HG02981 (cell line): ENCODE data around the gene RAD51B.

Experiments
- ATAC-seq: cut with Tn5 transposase; IDR thresholded peaks from one replicate; pipeline ENCODE4 v1.9.1; 2021; ENCODE audit warnings: mild to moderate bottlenecking, moderate library complexity; ENCODE audit not compliant: unreplicated experiment

The RAD51B gene

DNA sequence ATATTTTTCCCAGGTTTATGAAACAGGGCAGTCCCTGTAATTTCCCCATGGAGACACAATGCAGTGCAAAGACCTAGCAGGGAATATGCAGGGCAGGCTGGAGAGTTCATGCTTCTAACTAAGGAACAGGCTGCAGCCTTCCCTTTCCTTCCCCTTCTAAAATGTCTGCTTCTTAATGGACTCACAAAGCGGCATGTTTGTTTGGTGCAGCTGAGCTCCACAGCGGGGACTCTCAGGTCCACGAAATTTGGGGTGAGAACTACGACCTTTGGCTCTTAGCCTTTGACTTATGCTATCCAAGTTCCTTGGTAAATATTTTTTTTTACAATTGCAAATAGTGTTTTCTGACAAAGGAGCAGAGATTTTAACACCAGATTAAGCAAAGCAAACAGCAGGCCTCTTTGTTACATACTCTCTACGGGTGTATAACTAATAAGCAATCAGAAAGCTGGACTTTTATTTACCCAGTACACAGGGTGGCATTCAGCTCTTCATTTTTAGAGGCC lies 649.7 kb downstream of the RAD51B start:
- ATAC-seq: no peak

DNA sequence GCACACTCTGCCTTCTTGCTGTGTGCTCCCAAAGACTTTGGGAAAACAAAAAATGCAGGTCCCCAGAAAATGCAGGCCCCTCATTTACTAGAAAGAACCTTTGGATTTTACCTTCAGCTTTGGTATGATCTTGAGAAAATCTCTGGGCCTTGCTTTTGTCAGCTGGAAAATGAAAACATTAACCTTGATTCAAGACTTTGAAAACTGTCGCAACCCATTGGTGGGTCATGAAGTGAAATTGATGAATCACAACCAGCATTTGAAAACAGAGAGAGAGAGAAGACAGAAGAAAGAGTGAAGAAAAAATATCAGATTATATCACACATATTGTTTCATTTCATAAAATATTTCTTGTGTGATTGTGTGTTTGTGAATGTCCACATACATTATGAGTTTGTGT lies 650.8 kb downstream of the RAD51B start:
- ATAC-seq: no peak

DNA sequence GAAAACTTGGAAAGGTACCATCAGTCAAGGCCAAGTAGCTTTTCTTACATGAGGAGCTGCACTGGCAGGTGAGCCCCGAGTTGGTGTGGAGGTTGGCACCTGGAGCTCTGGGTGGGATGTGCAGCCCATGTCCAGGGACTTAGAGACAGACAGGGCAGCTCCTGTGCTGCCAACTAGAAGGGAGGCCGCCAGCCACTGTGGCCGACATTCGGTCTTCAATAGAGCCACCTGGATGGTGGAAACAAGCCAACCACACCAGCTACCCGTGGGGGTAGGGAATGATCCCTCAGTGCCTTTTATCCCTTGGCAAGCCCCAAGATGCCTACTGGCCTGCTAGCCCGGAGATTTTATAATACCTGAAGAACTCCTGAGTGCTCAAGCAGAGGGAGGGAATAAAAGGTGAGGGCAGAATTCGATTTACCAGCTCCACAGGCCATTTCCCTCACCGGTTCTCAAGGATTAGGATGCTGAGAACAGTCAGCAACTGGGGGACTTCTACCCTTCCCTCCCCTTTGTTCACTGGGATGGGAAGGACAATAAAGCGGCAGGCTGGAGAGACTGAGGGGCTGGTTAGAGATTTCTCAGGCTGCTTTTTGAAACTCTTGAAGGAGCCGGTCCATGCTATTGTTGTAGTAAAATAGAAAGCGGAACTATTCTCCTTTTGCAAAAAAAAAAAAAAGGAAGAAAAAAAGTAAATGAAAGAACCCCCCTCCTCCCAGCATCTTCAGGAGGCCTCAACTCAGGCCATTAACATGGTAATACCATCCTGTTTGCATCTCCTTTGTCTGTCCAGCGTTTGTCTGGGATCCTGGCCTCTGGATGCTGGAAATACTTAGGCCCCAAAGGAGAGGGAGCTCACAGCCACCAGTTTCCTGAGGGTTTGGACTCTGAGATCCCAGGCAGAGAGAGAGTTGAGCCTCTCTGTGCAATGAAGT lies 651.7 kb downstream of the RAD51B start:
- ATAC-seq: peak; percentile 43

DNA sequence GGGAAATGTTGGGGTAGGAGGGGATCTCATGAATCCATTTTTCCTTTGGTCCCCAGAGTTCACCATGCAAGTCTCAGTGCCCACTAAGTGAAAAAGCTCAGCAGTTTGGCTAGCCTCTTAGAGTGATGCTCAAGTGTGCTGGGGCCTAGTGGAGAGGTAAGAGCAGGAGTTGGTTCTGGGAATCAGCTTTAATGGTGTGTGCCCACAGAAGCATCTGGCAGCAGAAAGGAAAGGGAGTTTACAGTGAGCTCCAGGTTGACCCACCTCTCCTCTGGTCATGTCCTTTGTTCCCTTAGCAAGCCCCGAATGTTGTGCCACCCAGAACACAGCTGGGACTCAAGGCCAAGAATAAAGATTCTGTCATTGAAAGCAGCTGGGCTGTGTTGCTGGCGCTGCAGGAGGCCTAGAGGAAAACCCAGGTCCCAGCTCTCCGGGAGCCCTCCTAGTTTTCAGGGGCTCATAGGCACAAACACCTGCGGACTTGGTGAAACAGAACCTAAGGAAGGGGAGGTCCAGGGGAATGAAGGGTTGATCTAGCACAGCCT lies 652.5 kb downstream of the RAD51B start:
- no peak for ATAC-seq

DNA sequence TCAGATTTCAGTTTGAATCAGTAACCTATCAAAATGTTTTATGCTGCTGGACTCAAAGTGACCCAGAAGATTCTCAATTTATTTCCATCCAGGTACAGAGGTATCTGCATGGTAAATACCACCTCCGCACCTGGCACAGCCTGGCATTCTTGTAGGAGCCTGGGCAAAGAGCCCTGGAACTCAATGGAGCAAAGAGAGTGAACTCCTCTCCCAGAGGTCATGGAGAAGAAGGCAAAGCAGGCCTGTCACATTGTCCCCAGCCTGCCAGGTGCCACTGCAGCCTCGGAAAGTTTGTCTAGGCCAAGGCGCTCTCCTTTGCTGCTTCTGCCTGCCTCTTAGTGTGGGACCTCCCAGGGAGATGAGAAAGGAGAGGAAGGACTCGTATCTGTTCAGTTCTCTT lies 653.5 kb downstream of the RAD51B start:
- ATAC-seq: no peak

DNA sequence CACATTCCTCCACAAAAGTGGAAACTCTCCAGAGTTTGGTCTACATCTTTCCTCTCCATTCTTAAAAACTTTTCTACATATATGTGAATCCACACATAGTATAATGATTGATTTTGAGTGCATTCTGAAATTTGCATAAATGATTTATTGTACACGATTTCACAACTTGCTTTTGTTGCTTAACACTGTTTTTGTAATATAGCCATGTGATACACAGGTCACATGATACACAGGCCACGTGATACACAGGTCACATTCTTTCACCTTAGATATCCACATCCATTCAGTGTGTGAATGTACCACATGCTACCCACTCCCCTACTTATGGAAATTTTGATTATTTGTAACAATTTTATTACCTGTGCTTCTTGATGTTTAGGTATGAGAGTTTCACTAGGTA lies 654.2 kb downstream of the RAD51B start:
- no peak for ATAC-seq

DNA sequence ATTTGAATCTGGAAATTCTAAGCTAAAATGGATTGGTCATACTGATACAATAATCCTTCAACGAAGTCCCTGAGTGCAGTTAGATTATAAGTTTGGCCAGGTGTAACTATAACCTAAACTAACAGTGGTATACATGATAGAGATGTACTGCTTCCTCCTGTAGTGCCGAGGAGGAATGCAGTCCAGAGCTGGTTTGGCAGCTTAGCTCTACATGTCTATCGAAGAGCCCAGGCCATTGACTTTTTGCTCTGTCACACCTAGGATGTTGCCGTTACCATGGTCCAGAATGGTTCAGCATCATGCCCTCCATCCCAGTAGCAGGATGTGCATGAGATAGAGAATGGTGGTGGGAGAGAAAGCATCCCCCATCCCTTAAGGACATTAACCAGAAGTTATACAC lies 655.2 kb downstream of the RAD51B start:
- no peak for ATAC-seq

DNA sequence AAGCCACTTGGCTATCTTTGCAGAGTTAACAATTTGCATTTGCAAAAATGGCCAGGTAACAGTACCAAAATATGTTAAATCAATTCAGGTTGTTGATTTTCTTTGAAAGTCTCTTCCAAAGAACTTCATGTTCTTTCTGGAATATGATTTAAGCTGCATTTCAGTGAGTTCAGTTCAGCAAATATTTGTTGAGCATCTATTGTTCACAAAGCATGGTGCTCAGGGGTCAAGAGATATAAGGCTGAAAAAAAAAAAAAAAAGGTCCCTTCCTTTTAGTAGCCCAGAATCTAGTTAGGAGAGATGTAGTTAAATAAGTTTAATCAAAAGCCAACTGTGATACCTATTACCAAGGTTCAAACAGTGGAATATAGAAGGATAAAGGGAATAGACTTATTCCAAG lies 656.2 kb downstream of the RAD51B start:
- ATAC-seq: no peak

DNA sequence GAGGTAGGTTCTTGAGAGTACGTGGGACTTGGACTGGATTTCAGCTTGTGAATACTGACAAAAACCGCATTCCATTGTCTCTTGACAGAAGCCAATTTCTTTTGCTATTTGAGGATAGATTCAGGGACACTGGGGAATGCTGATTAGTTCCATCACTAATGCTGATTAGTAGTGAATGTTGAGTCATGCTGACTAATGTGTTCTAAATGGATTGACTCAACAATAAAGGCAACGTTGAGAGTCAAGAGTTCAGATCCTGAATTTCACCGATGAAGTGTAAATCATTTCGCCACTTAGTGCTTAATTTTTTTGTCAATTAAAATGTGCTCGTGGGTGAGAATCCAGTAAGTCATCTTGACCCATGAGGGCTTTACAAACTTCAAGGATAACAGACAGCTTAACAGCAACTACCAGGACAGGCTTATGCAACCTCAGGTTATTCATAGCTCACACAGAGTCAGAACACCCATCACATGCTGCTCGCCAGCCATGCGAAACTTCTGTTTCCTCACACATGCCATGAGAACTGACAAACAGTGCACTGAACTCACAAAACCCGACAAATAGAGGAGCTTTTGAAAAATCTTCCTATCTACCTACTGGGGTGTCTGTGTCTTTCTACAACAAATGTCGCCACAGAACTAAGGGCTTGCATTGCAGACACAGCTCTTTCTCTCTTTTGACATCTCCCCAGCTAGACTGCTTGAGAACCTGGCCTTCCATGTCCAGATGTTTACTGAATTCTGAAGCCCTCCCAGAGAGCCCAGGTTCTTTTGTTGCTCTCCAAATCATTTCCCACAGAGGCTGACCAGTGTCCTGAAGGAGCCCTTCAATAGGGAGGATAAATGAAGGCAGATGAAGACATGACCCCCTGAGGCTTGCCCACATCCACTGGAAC lies 656.9 kb downstream of the RAD51B start:
- ATAC-seq: peak; percentile 81

DNA sequence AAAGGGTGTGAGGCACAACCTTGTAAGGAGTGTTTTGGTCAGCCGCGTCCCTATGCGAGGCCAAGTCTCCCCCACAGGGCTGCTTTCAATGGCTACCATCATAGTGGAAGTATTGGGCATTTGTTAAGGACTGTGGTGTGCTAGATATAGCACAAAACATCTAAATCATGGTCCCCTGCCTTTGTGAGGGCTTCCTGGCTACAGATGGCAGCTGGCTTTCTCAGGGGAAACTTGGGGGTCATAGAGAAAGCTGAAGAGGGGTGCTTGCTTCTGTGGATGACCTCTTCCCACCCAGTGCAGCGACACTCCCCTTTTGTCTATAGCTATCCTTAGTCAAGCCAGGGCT lies 657.5 kb downstream of the RAD51B start:
- ATAC-seq: no peak

DNA sequence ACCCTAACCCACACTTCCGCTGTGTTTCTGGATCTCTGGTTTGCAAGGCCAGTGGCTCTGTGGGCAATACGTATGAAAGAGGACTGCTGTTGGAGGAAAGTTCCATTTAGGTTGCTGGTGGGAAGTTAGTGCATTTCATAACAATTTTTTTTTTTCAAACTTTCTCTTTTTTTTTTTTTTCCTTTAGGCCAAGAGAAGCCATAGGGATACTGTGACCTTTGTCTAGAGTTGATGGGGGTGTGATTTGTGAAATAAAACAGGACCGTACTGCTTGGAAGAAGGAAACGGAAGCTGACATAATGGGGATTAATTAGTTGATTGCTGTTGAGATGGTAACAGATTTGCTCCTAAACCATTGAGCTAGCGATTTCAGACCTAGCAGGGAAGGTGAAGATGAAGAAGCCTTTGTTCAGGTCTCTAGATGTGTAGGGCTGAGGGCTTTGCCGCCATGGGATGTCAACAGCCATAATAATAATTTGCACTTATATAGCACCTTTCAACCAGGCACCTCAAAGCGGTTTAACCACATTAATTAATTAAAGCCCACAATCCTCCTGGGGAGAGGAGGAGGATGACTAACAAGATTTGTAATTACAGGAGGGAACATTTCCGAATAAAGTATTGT lies 658.0 kb downstream of the RAD51B start:
- no peak for ATAC-seq

DNA sequence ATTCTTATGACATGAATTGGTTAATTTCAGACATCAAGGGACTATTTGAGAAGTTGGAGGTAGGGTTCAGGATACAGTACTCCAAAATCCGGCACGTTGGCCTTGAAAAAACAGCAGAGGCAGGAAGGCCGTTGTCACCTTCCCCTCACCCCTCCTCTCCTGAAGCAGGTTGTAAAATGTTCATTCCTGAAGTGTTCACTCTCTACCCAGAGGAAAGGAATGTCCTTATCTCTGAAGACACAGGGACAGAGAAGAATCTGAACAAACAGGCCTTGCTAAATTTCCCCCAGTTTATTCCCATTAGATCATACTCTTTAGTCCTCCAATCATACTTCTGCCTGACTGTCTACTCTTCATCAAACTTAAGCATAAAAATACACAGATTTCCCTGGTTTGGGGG lies 659.7 kb downstream of the RAD51B start:
- ATAC-seq: no peak

DNA sequence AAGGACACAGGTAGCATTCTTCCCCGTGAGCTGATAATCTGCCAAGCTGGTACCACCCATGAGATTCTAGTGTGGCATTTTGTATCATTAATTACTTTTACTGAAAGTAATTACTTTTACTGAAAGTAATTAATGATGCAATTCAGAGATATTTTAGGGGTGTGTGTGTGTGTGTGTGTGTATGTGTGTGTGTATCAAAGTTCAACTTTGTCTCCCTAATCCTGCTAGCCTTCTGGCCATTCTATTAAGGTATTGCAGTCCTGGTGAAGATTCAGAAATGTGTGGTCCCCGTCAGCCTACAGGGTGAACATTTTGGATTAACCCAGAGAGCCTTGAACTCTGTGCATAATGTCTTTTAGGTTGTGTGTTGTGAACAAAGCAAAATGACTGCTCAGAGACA lies 662.4 kb downstream of the RAD51B start:
- ATAC-seq: no peak

DNA sequence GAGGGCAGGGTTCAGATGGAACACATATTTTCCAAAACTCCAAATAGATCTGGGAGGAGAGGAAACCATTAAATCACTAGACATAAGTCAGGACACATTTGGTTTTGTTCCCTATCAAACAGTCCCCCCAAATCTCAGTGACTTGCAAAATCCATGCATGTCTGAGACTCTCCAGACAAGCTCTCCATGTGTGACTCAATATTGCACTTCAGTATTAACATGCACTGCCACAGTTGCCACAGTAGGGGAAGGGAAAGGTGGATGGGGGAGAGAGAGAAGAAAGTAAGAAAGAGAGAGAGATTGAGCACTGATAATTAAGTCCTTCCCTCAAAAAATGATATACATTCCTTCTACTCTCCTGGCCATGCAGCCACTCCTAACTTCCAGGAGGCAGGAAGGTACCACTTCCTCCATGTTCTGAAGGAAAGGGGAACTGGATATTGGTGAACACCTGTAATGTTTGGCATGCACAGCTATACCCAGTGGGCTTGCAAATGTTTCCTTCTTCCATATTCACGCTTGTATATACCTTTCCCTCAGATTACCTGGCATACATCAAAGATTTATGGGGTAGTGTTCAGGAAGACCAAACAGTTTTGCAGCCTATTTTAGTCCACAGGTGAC lies 663.3 kb downstream of the RAD51B start:
- ATAC-seq: no peak

DNA sequence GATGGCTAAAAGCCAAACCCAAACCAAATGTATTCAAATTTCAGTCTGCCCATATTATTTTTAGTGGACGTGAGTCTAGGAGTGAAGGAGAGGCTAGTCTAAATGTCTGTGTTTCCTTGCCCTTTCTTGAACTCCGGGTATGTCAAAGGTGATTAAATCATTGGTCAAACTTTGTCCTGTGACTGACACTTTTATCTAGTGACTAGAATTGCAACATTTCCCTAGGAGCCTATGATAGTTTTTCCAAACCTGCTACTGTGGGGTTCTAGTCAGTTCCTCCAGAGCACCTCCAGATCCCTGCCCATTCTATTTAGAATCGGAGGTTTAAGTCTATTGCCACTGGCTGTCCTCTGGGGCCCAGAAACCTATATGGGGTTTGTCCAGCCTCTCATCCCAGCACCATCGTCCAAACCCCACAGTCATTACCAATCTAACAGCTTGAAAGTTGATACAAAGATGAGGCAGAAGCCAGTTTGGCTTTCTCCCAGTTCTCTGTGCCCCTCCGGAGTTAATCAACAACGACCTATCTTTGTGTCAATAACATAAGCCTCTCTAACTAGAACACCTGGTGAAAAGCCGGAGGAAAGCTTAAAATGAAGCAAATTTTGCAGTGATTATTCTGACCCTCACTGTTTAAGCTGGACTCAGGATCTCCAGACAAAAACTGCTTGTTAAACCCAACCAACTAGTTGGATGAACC lies 666.6 kb downstream of the RAD51B start:
- no peak for ATAC-seq

DNA sequence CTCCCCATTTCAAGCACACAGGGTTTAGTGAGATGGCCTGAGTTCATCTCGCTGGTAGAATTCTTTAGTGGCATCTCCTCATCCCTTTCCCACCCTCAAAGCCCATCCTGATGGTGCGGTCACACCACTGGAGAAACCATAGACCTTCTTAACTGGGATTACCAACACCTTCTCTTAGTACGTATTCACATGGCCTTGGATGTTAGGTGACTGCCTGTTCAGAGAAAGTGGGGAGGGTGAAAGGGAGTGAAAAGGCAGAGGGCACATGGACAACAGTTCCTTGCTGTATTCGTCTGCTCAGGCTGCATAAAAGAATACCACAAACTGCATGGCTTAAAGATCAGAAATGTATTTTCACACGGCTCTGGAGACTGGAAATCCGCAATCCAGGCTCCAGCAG lies 667.2 kb downstream of the RAD51B start:
- ATAC-seq: no peak

DNA sequence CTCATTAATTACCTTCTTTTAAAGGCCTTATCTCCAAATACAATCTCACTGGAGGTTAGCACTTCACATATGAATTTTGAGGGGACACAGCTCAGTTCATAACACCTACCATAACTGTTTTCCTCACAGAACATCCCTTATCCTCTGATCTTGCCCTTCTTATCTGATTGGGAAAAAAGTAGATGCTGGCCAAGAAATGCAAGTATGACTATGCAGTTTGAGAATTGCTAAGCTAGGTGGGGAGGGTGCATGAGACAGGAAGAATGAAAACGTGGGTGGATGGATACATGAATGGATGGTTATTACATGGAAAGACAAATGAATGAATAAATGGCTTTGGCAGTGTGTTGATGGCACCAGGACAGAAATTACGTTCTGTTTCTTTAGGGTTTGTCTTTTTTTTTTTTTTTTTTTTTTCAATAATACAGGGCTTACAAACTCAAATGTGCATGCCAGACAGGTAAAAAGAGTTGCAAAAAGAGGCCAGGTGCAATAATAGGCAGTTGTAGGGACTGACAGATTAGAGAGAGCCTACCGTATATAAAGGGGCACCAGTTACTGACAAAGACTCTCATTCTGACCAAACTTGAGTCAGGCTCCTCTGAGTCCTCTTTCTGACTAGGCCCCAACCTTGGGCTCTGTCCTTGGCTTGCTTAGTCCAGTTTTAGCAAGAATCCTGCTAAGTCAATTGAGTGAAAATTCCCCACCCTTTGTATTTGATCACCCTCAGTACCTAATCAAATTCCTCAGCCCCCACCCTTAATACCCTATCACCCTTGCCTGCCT lies 668.4 kb downstream of the RAD51B start:
- no peak for ATAC-seq

DNA sequence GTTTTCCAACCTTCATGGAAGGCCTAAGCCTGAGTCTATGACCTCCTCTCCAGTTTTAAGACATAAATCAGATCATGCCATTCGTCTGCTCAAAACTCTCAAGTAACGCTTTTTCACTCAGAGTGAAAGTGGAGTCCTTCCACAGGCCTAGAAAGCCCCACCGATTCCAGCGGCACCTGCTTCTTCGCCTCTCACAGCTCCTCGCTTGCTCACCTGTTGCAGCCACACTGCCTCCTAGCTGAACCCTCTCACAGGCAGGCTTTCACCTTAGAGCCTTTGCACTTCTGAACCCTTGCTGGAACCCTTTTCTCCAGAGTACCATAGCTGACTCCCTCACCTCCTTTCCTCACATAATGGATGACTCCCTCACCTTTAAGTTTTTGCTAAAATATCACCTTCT lies 672.2 kb downstream of the RAD51B start:
- no peak for ATAC-seq
